ENCODE measurements around the gene RP2.

Gene RP2

GRCh38 chrX:46836701-46837557 is at the start of gene RP2:
RP2 (plus strand) TSS chrX:46837043; CDS start chrX:46837101, 58 bp downstream.
- DNase-seq, result peak; percentile 96

GRCh38 chrX:46788902-46789301 is 47.9 kb upstream of the RP2 start:
- no peak for DNase-seq

GRCh38 chrX:46791927-46792809 is 44.7 kb upstream of the RP2 start:
- no peak for DNase-seq

GRCh38 chrX:46792810-46793188 is 44.0 kb upstream of the RP2 start:
- no peak for DNase-seq

GRCh38 chrX:46793386-46794143 is 43.3 kb upstream of the RP2 start:
- no peak for DNase-seq

GRCh38 chrX:46796574-46797191 is 40.2 kb upstream of the RP2 start:
- peak; percentile 62 for DNase-seq

GRCh38 chrX:46803140-46803539 is 33.7 kb upstream of the RP2 start:
- no peak for DNase-seq

- no peak for DNase-seq
These were observed 31.6 kb upstream of the RP2 start for GRCh38 chrX:46805270-46805669.

GRCh38 chrX:46811121-46811520 is 25.7 kb upstream of the RP2 start:
- no peak for DNase-seq

- DNase-seq, result no peak
These were observed 24.4 kb upstream of the RP2 start for GRCh38 chrX:46812445-46812844.

- DNase-seq, result no peak
These were observed 21.9 kb upstream of the RP2 start for GRCh38 chrX:46814966-46815365.

- no peak for DNase-seq
These were observed 17.7 kb upstream of the RP2 start for GRCh38 chrX:46819136-46819535.

GRCh38 chrX:46820391-46821100 is 16.3 kb upstream of the RP2 start:
- no peak for DNase-seq

- DNase-seq, result no peak
These were observed 13.4 kb upstream of the RP2 start for GRCh38 chrX:46823481-46823880.

GRCh38 chrX:46831765-46832327 is 5.0 kb upstream of the RP2 start:
- no peak for DNase-seq

- no peak for DNase-seq
These were observed 979 bp downstream of the RP2 start for GRCh38 chrX:46837558-46838485.

- no peak for DNase-seq
These were observed 1.6 kb downstream of the RP2 start for GRCh38 chrX:46838486-46838870.

- no peak for DNase-seq
These were observed 2.2 kb downstream of the RP2 start for GRCh38 chrX:46838974-46839480.

GRCh38 chrX:46840946-46841345 is 4.1 kb downstream of the RP2 start:
- no peak for DNase-seq

- DNase-seq, result no peak
These were observed 4.5 kb downstream of the RP2 start for GRCh38 chrX:46841346-46841745.

Measured in NCI-H1092 (cell line).